Naive thymus-derived CD4-positive, alpha-beta T cell (primary cell): ENCODE data around the gene CEP57. TPM values are rescaled to one million over a fixed set of nuclear protein-coding genes. Genes with fewer than 3 reads are reported as not detected.

Source experiments
- ATAC-seq: fragments of 150-1000 bp; cut with Tn5 transposase; 2 replicates; pipeline ENCODE4 v1.10.0; 2021; ENCODE audit warnings: mild to moderate bottlenecking, moderate library complexity
- CTCF ChIA-PET: fragments of 350-600 bp; sonication (Branson Sonifier 250); formaldehyde crosslinking; loops from one replicate; lab custom pipeline; 2021; ENCODE audit warnings: antibody characterized with exemption; lab: Charles Lee
- POLR2A ChIA-PET: fragments of 350-600 bp; sonication (Branson Sonifier 250); formaldehyde crosslinking; loops from one replicate; lab custom pipeline; 2021; ENCODE audit warnings: antibody characterized with exemption, inconsistent platforms; lab: Charles Lee
- DNase-seq, 9 donors: peaks; one replicate each; pipeline versions ENCODE4 v3.0.0 to v3.0.0-alpha.2; 2020 to 2022; ENCODE audit warnings: mixed read lengths in 1 of 9
- H3K27ac ChIP-seq: one replicate; pipeline ENCODE4 v1.7.0; 2013; ENCODE audit warnings: mild to moderate bottlenecking, low read depth, low read length, moderate library complexity
- H3K27me3 ChIP-seq, 2 donors: one replicate each; pipeline ENCODE4 v1.7.0; 2013; ENCODE audit warnings: low read length in 2 of 2, mild to moderate bottlenecking in 2 of 2, moderate library complexity in 2 of 2; ENCODE audit not compliant: control insufficient read depth in 2 of 2, insufficient read depth in 2 of 2
- H3K36me3 ChIP-seq, 3 experiments: 1 replicate in 2 of 3; 2 replicates in 1 of 3; pipeline ENCODE4 v1.7.0; 2013; ENCODE audit warnings: low read length in 3 of 3, mild to moderate bottlenecking in 3 of 3, moderate library complexity in 1 of 3; ENCODE audit not compliant: insufficient read depth in 3 of 3, control insufficient read depth in 2 of 3
- H3K4me1 ChIP-seq, 2 donors: one replicate each; pipeline ENCODE4 v1.7.0; 2013; ENCODE audit warnings: low read length in 2 of 2, mild to moderate bottlenecking in 2 of 2, moderate library complexity in 1 of 2; ENCODE audit not compliant: control insufficient read depth in 2 of 2, insufficient read depth in 2 of 2
- H3K4me3 ChIP-seq: 2 replicates; pipeline ENCODE4 v1.7.0; 2013; ENCODE audit warnings: mild to moderate bottlenecking, low read length
- H3K9me3 ChIP-seq, 3 experiments: 1 replicate in 2 of 3; 2 replicates in 1 of 3; pipeline ENCODE4 v1.7.0; 2013; ENCODE audit warnings: low read length in 3 of 3; ENCODE audit not compliant: control insufficient read depth in 2 of 3
- H3K27ac Mint-ChIP-seq, 9 donors: one replicate each; pipeline ENCODE4 v1.8.0; 2020 to 2022; ENCODE audit warnings: mixed read lengths in 9 of 9, mild to moderate bottlenecking in 8 of 9, moderate library complexity in 5 of 9, inconsistent platforms in 2 of 9
- H3K27me3 Mint-ChIP-seq, 5 donors: one replicate each; pipeline ENCODE4 v1.8.0; 2021 to 2022; ENCODE audit warnings: mixed read lengths in 5 of 5, mild to moderate bottlenecking in 1 of 5
- H3K36me3 Mint-ChIP-seq, 5 donors: one replicate each; pipeline ENCODE4 v1.8.0; 2020 to 2022; ENCODE audit warnings: mixed read lengths in 5 of 5, mild to moderate bottlenecking in 3 of 5, inconsistent platforms in 1 of 5
- H3K4me1 Mint-ChIP-seq, 7 donors: one replicate each; pipeline ENCODE4 v1.8.0; 2020 to 2022; ENCODE audit warnings: mixed read lengths in 7 of 7, mild to moderate bottlenecking in 3 of 7, inconsistent platforms in 1 of 7
- H3K4me3 Mint-ChIP-seq, 10 donors: one replicate each; pipeline ENCODE4 v1.8.0; 2020 to 2022; ENCODE audit warnings: mild to moderate bottlenecking in 10 of 10, mixed read lengths in 10 of 10, moderate library complexity in 6 of 10, inconsistent platforms in 2 of 10
- H3K9me3 Mint-ChIP-seq, 11 donors: one replicate each; pipeline ENCODE4 v1.8.0; 2020 to 2022; ENCODE audit warnings: mixed read lengths in 11 of 11, mild to moderate bottlenecking in 4 of 11, inconsistent platforms in 1 of 11, moderate library complexity in 1 of 11
- intact Hi-C, 2 donors: fragments of 100-400 bp; cut with micrococcal nuclease; formaldehyde crosslinking; loops; one replicate each; pipeline ENCODE4 v1.15.1; 2023
- polyA plus RNA-seq, 2 donors: library from polyadenylated mRNA; unstranded; fragments of 300-500 nt; fragmentation: Illumina TruSeq; gene quantifications; one replicate each; pipeline ENCODE4 v1.2.3, GENCODE V29; 2021
- total RNA-seq, 6 experiments: library from RNA in 5 of 6; stranded (reverse) in 5 of 6; gene quantifications; 1 replicate in 5 of 6; 2 replicates in 1 of 6; pipeline ENCODE4 v1.2.3 and lab custom pipeline; 2021 to 2026

Gene CEP57
- total and polyA plus RNA-seq, 7 experiments from 2014 or later = 45.8 to 72.3 (median 56.6) TPM

DNA sequence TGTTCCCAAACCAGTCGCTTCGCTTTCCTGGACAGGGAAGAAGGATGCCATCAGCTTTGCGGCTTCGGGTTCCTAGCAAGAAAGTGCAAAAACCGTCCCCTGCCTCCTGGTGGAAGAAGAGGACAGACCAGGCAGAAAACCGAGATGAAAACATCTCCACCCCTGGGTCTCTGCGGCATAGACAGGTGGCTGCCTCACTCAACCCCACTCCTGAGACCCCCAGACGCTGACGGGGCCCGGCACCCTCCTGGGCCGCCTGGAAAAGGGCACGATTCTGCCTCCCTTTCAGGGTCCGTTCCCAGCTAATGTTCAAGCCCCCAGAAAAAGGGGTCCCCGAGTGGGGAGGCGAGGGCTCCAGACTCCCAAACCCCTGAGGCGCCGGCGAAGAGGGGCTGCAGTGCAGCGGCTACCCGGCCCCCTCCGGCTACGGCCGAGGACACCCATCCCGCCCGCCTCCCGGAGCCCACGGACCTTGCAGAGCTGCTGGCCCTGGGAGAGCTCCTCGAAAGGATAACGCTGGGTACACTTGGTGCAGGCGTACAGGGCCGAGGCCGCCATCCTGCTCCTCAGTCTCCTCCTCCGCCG lies 1.3 kb upstream of the CEP57 start:
- peaks cover 21 to 22% of the 10 kb centered on the region in 2 donors for H3K4me1 ChIP-seq
- peaks cover 8 to 32% (median 9%) of the 10 kb centered on the region in 3 experiments for H3K36me3 ChIP-seq
- peak overlapping the region; percentile 97 for H3K4me3 ChIP-seq
- H3K36me3 Mint-ChIP-seq = peaks cover 0 to 33% (median 15%) of the 10 kb centered on the region in 5 donors
- H3K4me1 Mint-ChIP-seq = peaks cover 38 to 68% (median 56%) of the 10 kb centered on the region in 7 donors
- peak overlapping the region; percentile 100 for H3K27ac Mint-ChIP-seq
- H3K27ac ChIP-seq = peak overlapping the region; percentile 99
- ChIA-PET CTCF (interaction anchor here (1.0 to 1.8 kb wide), 5 partner anchors 554 to 722 kb away, joined by 3 to 12 read pairs (median 3); partner anchors contain the start of genes MAML2, SESN3 and SRSF8), POLR2A (interaction anchor here (0.6 to 4.0 kb wide), 24 partner anchors 10 to 865 kb away, joined by 3 to 55 read pairs (median 4); partner anchors contain the start of genes CCDC82, CWC15, ENDOD1 and JRKL)
- intact Hi-C loops = loop anchor here (1.0 to 10.0 kb wide), 15 partner anchors 11 to 1664 kb away; partner anchors contain the start of genes PANX1 (in 2 of the 2), SESN3 (in 2 of the 2), CCDC82 (in 1 of the 2) and CWC15 (in 1 of the 2)
- H3K27me3 ChIP-seq = no peaks in the 10 kb centered on the region
- peaks cover 0 to 9% (median 0%) of the 10 kb centered on the region in 11 donors for H3K9me3 Mint-ChIP-seq
- no peaks in the 10 kb centered on the region for H3K27me3 Mint-ChIP-seq
- peak overlapping the region; percentile 84 to 100 (median 100) for H3K4me3 Mint-ChIP-seq
- DNase-seq (peak in 3 of 9 donors; percentile 47 to 56 (median 50)), ATAC-seq (no peak)
- no peaks in the 10 kb centered on the region for H3K9me3 ChIP-seq

DNA sequence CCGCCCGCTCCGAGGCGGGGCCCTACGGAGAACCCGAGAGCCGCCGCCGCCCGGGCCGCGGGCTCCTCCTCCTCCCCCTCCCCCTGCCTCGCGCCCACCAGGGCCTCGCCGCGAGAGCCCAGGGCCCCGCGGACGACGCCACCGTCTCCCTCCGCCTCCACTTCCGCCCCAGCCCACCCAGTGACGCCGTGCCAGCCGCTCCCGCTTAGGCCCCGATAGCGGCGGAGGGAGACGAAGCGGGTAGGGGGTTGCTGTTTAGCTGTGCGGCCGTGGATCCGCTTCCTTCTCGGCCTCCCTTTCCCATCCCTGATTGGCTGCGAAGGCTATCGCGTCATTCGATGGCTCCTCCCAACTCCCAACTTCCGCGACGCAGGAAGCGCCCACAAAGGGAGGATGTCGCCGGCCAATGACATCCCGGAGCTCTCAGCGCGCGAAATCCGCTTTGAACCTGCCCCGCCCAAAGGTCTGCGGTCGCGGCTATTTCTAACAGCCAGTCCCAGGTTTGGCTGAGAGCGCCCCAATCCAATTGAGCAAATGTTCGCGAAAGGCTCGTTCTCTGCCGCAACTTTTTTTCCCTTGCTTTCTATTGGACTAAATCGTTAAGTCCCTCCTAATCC lies 684 bp upstream of the CEP57 start, which contains the start of gene FAM76B:
TSS of gene FAM76B (minus strand) at position 277 of the 617 bp plus-strand sequence. CDS start 304 bp downstream, outside the sequence.
- Mint-ChIP-seq H3K27me3 (no peaks in the 10 kb centered on the region), H3K9me3 (peaks cover 0 to 9% (median 0%) of the 10 kb centered on the region in 11 donors), H3K27ac (peak within 1 kb of the TSS; percentile 100), H3K36me3 (peaks cover 0 to 30% (median 16%) of the 10 kb centered on the region in 5 donors), H3K4me1 (peaks cover 42 to 71% (median 58%) of the 10 kb centered on the region in 7 donors), H3K4me3 (peak within 1 kb of the TSS; percentile 93 to 100 (median 100))
- H3K27ac ChIP-seq = peak within 1 kb of the TSS; percentile 99
- H3K36me3 ChIP-seq = peaks cover 6 to 31% (median 8%) of the 10 kb centered on the region in 3 experiments
- H3K4me3 ChIP-seq = peak within 1 kb of the TSS; percentile 97
- intact Hi-C loops = loop anchor here (1.0 to 10.0 kb wide), 24 partner anchors 11 to 1665 kb away; partner anchors contain the start of genes ANKRD49 (in 2 of the 2), CCDC82 (in 2 of the 2), CWC15 (in 2 of the 2) and ENDOD1 (in 2 of the 2)
- no peaks in the 10 kb centered on the region for H3K9me3 ChIP-seq
- peaks cover 21 to 22% of the 10 kb centered on the region in 2 donors for H3K4me1 ChIP-seq
- peak; percentile 90 to 99 (median 99) for DNase-seq
- H3K27me3 ChIP-seq = no peaks in the 10 kb centered on the region
- CTCF ChIA-PET = interaction anchor here (1.0 to 1.8 kb wide), 6 partner anchors 32 to 722 kb away, joined by 3 to 12 read pairs (median 3); partner anchors contain the start of genes MAML2, SESN3 and SRSF8
- POLR2A ChIA-PET = interaction anchor here (0.5 to 4.0 kb wide), 26 partner anchors 10 to 865 kb away, joined by 3 to 55 read pairs (median 4); partner anchors contain the start of genes CCDC82, CWC15, ENDOD1 and JRKL
- peak; percentile 82 for ATAC-seq

DNA sequence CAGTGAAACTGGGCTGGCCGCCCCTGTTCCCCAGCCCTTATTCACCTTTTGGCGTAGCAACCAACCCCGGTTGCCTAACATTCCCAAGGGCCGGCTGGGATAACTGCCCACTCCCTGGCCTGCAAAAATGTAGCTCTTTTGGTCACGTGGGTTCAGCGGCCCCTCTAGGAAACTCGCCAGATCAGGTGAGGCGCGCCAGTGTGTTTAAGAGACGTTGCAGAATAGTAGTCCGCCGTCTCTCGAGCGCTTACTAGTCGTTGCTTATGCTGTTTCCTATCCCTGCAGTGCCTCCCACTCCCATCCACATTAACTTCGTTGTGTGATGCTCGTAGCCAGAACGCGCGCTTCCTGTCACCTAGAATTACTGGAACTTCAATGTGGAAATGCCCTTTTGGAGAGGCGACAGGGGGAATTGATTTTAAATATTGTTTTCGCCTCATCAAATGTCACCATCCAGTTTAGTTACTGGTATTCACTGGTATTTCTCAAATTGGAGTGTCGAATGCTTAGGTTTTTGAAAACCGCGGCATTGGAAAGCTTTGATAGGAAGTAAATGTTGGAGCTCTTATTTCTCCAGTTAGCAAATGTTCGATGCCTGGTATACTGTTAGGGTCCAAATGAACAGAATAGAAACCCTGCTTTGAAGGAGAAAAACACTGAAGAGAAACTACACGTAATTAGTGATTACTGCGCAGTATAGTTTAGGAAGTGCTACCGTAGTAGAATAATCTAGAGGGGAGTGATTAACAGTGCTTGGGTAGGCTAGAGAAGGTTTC lies 823 bp downstream of the CEP57 start:
- peaks cover 0 to 9% (median 0%) of the 10 kb centered on the region in 11 donors for H3K9me3 Mint-ChIP-seq
- ChIA-PET CTCF (interaction anchor here (0.8 kb wide), 2 partner anchors 13 to 615 kb away, joined by 4 read pairs; no protein-coding TSS in a partner anchor), POLR2A (interaction anchor here (0.6 to 4.0 kb wide), 11 partner anchors 9 to 818 kb away, joined by 3 to 55 read pairs (median 6); partner anchors contain the start of genes CCDC82, CWC15, ENDOD1 and JRKL)
- H3K27ac Mint-ChIP-seq = peak overlapping the region; percentile 100
- H3K27me3 Mint-ChIP-seq = no peaks in the 10 kb centered on the region
- peaks cover 0 to 16% (median 13%) of the 10 kb centered on the region in 5 donors for H3K36me3 Mint-ChIP-seq
- Histone ChIP-seq H3K4me3 (peak overlapping the region; percentile 97), H3K27me3 (no peaks in the 10 kb centered on the region), H3K27ac (peak overlapping the region; percentile 99), H3K36me3 (peaks cover 0 to 16% (median 8%) of the 10 kb centered on the region in 3 experiments), H3K9me3 (no peaks in the 10 kb centered on the region), H3K4me1 (peaks cover 21 to 22% of the 10 kb centered on the region in 2 donors)
- DNase-seq (peak in 7 of 9 donors; percentile 26 to 55 (median 49)), ATAC-seq (no peak)
- H3K4me1 Mint-ChIP-seq = peaks cover 47 to 74% (median 60%) of the 10 kb centered on the region in 7 donors
- H3K4me3 Mint-ChIP-seq = peak overlapping the region; percentile 93 to 100 (median 100)
- intact Hi-C loops = loop anchor here (1.0 to 5.0 kb wide), 13 partner anchors 221 to 1298 kb away; partner anchors contain the start of genes ANKRD49 (in 2 of the 2), MRE11 (in 2 of the 2), CCDC82 (in 1 of the 2) and CWC15 (in 1 of the 2)

DNA sequence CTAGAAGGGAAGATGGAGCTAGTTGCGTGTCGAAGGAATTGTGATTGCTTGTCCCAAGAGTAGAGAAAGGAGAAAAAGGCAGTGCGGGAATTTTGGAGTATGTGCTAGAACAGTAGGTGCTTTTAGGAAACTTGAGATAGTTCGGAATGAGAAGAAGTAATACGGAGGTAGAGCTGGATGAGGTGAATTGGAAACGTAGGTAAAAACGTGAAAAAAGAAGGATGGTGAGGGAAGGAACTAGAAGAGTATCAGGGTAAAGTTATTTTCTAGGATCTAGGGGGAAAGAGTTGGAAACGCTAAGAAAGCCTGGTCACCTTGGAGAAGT lies 1.4 kb downstream of the CEP57 start:
- H3K36me3 ChIP-seq = peaks cover 0 to 13% (median 8%) of the 10 kb centered on the region in 3 experiments
- H3K4me3 Mint-ChIP-seq = peak overlapping the region; percentile 93 to 100 (median 100)
- ChIA-PET CTCF (no interaction called here), POLR2A (interaction anchor here (0.6 to 4.0 kb wide), 8 partner anchors 9 to 724 kb away, joined by 4 to 55 read pairs (median 14); partner anchors contain the start of genes ENDOD1, SESN3 and SRSF8)
- H3K27me3 Mint-ChIP-seq = no peaks in the 10 kb centered on the region
- H3K27ac ChIP-seq = peak overlapping the region; percentile 99
- no peaks in the 10 kb centered on the region for H3K27me3 ChIP-seq
- peaks cover 0 to 9% (median 0%) of the 10 kb centered on the region in 11 donors for H3K9me3 Mint-ChIP-seq
- intact Hi-C loops = loop anchor here in 1 of 2 donors (2.0 to 5.0 kb wide), 4 partner anchors 221 to 1299 kb away; partner anchors contain the start of genes ANKRD49 and MRE11
- peak overlapping the region; percentile 83 to 100 (median 100) for H3K27ac Mint-ChIP-seq
- no peak for DNase-seq
- no peaks in the 10 kb centered on the region for H3K9me3 ChIP-seq
- H3K36me3 Mint-ChIP-seq = peaks cover 0 to 15% (median 11%) of the 10 kb centered on the region in 5 donors
- no peak for ATAC-seq
- peaks cover 21 to 22% of the 10 kb centered on the region in 2 donors for H3K4me1 ChIP-seq
- peaks cover 45 to 73% (median 60%) of the 10 kb centered on the region in 7 donors for H3K4me1 Mint-ChIP-seq
- H3K4me3 ChIP-seq = peak overlapping the region; percentile 97

DNA sequence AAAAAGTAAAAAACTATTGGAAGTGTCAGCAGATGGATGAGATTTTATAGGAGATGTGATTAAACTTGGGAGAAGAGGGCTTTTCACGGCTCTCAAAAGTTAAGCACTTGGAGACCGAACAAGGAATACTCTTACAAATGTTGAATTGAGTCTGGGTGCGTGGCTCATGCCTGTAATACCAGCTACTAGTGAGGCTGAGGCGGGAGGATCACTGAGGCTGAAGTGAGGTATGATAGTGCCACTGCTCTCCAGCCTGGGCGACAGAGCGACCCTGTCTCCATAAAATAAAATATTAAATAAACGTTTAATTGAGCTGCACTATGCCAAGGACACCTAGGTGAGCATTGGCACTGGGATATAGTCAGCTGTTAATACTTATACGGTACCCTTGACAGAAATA lies 1.9 kb downstream of the CEP57 start:
- Histone ChIP-seq H3K27ac (no peak overlapping the region), H3K36me3 (peaks cover 0 to 13% (median 8%) of the 10 kb centered on the region in 3 experiments), H3K9me3 (no peaks in the 10 kb centered on the region), H3K4me1 (peaks cover 21 to 22% of the 10 kb centered on the region in 2 donors), H3K4me3 (no peak overlapping the region), H3K27me3 (no peaks in the 10 kb centered on the region)
- Mint-ChIP-seq H3K27ac (peak overlapping the region in 5 of 9 donors; percentile 100), H3K36me3 (peaks cover 0 to 15% (median 11%) of the 10 kb centered on the region in 5 donors), H3K4me1 (peaks cover 45 to 73% (median 60%) of the 10 kb centered on the region in 7 donors), H3K27me3 (no peaks in the 10 kb centered on the region), H3K4me3 (peak overlapping the region; percentile 93 to 100 (median 100)), H3K9me3 (peaks cover 0 to 9% (median 0%) of the 10 kb centered on the region in 11 donors)
- ChIA-PET CTCF (no interaction called here), POLR2A (interaction anchor here (0.6 to 4.0 kb wide), 4 partner anchors 16 to 725 kb away, joined by 6 to 55 read pairs (median 26); partner anchors contain the start of genes SESN3 and SRSF8)
- ATAC-seq = no peak
- intact Hi-C loops = loop anchor here in 1 of 2 donors (5.0 kb wide), 2 partner anchors 220 to 465 kb away; no protein-coding TSS in a partner anchor
- no peak for DNase-seq
